GM18520 (cell line): ENCODE measurements around the gene SH3RF1.
A peak's percentile ranks its signal among the peaks of the same experiment; 100 is the strongest.
"Not testable (repeated sequence)": the region's sequence is repeated elsewhere in the genome, so short reads cannot be mapped to it uniquely, and the experiment has no call there.

Experiments used
- ATAC-seq: cut with Tn5 transposase; IDR thresholded peaks from one replicate; pipeline ENCODE4 v1.9.1; 2021; ENCODE audit not compliant: unreplicated experiment

SH3RF1 gene

GRCh38 chr4:169229571-169230028 lies 41.2 kb downstream of the SH3RF1 start:
- no peak for ATAC-seq

- no peak for ATAC-seq
Measured at GRCh38 chr4:169228076-169228475, 42.7 kb downstream of the SH3RF1 start.

DNA sequence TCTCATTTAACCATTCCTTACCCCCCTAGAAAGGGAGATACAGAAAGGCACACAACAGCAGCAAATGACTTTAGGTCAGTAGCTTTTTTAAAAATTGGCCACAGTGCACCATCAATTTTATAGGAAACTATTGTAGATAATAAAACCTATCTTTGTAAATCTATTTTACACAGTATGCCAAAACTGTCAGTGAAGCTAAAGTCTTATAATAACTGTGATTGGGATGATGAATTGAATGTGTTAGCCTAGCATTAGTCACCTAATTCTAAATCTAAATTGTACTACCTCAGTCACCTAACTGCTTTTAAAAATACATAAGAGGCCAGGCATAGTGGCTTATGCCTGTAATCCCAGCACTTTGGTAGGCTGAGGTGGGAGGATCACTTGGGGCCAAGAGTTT lies 44.2 kb downstream of the SH3RF1 start:
- no peak for ATAC-seq

DNA sequence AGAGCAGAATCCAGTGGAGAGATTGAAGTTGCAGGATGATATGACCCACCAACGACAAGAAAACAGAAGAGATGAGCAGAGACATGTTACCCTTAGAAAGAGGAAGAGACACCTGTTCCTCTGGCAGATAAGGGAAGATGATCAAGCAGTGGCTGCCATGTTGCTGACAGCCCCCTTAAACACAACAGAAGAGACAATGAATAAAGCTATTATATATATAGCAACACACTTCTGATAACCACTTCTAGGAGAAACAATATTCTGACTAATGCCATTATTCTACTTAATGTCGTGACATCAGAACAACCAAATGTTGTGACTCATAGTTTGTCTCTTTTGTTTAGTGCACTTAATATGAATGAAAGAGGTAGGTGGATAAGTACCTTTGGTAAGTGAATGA lies 44.9 kb downstream of the SH3RF1 start:
- ATAC-seq: no peak

GRCh38 chr4:169225058-169225751 lies 45.6 kb downstream of the SH3RF1 start:
- no peak for ATAC-seq

GRCh38 chr4:169222761-169223160 lies 48.0 kb downstream of the SH3RF1 start:
- no peak for ATAC-seq

DNA sequence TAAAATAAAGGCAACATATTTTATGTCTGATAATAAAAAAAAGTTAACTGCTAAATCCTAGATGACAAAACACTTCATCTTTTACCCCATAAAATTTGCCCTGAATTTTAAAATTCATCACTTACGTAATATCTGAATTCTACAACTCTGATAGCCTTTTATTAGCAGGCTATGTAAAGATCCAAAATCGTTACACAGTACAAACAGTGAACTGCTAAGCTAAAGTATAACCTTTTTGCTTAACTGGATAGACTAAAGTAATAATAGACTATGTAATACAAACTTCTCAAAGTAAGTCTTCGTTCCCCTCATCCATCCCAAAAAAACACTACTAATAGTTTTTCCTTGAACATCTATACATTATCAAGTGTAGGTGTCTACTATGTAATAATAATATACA lies 49.1 kb downstream of the SH3RF1 start:
- no peak for ATAC-seq

GRCh38 chr4:169220854-169221411 lies 49.8 kb downstream of the SH3RF1 start:
- no peak for ATAC-seq

- ATAC-seq: no peak
Measured at GRCh38 chr4:169220447-169220846, 50.3 kb downstream of the SH3RF1 start.

GRCh38 chr4:169219440-169219839 lies 51.3 kb downstream of the SH3RF1 start:
- no peak for ATAC-seq

GRCh38 chr4:169215656-169216055 lies 55.1 kb downstream of the SH3RF1 start:
- ATAC-seq: no peak

GRCh38 chr4:169212981-169213380 lies 57.8 kb downstream of the SH3RF1 start:
- no peak for ATAC-seq

DNA sequence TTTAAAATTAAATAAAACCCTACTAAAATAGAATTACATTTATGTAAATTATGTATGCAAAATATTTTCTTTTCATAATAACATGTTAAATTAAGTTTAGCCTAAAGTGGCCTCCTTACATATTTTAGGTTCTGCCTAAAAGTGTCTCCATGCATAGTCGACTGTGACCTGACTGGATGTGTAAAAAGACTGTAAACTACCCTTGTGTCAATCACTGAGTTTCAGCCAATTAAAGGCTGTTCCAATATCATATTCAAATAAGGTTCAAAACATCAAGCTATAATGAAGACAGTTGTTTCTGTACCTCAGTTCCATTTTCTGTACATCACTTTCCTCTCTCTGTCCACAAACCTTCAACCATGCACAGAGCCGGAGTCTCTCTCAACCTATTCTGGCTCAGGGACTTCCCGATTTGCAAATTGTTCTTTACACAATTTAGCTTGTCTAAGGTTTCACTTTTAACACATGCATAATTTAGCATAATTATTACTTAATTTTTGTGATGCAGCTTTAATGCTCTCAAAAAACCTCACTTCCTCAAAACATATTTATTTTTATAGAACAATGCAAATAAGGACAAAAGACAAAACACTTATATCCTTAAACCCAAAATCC lies 60.1 kb downstream of the SH3RF1 start:
- peak; percentile 95 for ATAC-seq

GRCh38 chr4:169209388-169209883 lies 61.3 kb downstream of the SH3RF1 start:
- ATAC-seq: no peak

GRCh38 chr4:169208516-169208915 lies 62.2 kb downstream of the SH3RF1 start:
- no peak for ATAC-seq

DNA sequence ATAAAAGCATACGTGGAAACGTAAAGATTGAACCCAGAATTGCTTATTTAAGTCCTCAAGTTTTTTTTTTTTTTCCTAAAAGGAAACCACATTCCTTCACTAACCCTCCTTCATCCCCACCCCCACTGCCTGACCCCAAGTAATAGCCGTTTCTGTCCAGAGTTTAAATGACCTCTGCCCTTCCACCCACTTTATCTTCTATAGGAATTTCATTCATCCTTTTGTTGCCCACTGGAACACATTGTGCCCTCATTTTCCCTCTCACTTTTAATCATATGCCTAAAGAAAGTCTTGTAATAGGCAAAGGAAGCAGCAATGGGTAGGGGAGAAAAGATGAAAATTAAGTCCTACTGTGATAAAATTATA lies 62.7 kb downstream of the SH3RF1 start:
- ATAC-seq: no peak

- ATAC-seq: no peak
Measured at GRCh38 chr4:169207436-169208089, 63.2 kb downstream of the SH3RF1 start.

DNA sequence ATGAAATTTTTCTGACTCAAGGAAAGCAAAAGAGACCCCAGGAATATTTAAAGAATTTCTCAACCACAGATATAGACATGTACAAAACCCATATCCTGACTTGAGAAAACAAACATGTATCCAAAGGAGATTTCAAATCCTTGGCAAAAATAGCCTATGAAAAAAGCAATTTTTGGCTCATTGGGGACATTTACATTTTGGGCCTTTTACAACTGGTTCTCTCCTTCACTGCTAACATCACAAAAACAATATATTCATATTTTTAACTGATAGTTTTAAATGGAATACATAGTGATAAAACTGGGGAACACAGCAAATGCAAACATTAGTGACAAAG lies 65.0 kb downstream of the SH3RF1 start:
- no peak for ATAC-seq

- ATAC-seq: no peak
Measured at GRCh38 chr4:169205075-169205743, 65.5 kb downstream of the SH3RF1 start.

- ATAC-seq: no peak
Measured at GRCh38 chr4:169203891-169204290, 66.9 kb downstream of the SH3RF1 start.

GRCh38 chr4:169203278-169203677 lies 67.5 kb downstream of the SH3RF1 start:
- not testable (repeated sequence) for ATAC-seq
